ENCODE measurements around the gene ARNT2. TPM values are rescaled to one million over a fixed set of nuclear protein-coding genes. Genes with fewer than 3 reads are reported as not detected.

ARNT2 gene
- total RNA-seq, 2 experiments from 2014 or later: 0.34 TPM; not detected in 1

DNA sequence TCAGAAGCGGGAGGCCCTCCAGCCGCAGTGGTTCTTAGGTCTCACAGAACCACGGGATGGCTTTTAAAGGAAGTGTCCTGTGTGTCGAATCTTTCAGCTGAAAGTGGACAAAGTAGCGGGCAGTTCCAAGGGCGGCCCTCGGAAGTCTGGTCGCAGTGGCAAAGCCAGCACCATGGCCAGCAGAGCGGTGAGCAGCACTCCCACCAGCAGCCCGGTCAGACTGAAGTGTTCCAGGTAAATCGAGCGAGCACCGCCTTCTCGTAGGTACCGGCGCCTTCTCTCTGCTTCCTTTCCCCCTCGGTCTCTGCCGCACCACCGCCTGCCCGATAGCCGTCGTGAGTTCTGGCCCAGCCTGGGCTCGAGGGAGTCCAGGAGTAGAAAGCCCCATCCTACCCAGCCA, 187.3 kb downstream of the ARNT2 start:
- ATAC-seq (no peak), DNase-seq (no peak)
- H3K4me3 Mint-ChIP-seq: no peak overlapping the region
- ChIA-PET CTCF (no interaction called here), POLR2A (no interaction called here)
- H3K27me3 Mint-ChIP-seq: no peaks in the 10 kb centered on the region
- H3K9me3 Mint-ChIP-seq: no peaks in the 10 kb centered on the region
- TF ChIP-seq, protein P1, sequence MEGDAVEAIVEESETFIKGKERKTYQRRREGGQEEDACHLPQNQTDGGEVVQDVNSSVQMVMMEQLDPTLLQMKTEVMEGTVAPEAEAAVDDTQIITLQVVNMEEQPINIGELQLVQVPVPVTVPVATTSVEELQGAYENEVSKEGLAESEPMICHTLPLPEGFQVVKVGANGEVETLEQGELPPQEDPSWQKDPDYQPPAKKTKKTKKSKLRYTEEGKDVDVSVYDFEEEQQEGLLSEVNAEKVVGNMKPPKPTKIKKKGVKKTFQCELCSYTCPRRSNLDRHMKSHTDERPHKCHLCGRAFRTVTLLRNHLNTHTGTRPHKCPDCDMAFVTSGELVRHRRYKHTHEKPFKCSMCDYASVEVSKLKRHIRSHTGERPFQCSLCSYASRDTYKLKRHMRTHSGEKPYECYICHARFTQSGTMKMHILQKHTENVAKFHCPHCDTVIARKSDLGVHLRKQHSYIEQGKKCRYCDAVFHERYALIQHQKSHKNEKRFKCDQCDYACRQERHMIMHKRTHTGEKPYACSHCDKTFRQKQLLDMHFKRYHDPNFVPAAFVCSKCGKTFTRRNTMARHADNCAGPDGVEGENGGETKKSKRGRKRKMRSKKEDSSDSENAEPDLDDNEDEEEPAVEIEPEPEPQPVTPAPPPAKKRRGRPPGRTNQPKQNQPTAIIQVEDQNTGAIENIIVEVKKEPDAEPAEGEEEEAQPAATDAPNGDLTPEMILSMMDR (IDR thresholded peaks at IDR 0.05): no peak
- intact Hi-C loops (cut with micrococcal nuclease): no loop called here
- no peaks in the 10 kb centered on the region for H3K4me1 Mint-ChIP-seq (ENCODE audit: low read depth)
- no peak overlapping the region for H3K27ac Mint-ChIP-seq
- no peaks in the 10 kb centered on the region for H3K36me3 Mint-ChIP-seq (ENCODE audit: low read depth)

DNA sequence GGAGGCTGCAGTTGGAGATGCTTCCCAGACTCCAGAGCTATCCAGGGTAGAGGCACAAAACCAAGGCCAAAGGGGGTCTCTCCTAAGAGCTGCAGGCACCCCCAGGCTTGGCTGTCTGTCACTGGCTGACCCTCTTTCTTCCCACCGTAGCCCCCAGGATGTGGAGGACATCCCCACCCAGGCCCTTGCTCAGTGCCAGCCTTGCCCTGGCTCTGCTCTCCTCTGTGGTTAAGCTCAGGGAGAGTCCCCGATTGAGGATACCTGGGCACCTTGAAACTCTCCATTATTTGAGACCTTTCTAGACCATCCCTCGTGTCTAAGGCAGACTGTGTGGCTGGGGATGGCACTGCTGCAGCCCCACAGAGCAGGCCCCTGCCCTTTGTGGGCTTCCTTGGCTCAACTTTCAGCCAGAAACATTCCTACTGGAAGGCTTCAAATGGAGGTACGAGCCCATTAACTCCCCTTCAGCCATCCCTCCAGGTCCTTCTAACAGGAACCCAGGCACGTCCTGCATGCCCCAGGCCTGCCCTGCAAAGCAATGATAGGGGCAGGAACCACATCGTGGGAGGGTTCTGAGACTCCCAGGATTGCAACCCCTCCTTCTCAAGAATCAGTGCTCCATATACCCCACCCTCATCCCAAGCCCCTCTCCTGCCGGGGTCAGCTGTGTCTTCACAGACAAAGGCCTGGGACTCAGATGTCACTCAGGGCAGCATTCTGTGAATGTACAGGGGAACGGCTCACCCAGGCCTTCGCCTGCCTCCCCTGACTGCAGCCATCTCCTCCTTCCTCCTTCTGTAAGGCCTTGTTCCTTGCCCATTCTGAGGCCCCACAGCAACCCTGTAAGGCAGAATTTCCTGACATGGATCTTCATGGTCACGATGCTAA, 188.0 kb downstream of the ARNT2 start:
- no peak for DNase-seq
- no peak overlapping the region for H3K27ac Mint-ChIP-seq
- H3K4me3 Mint-ChIP-seq: no peak overlapping the region
- TF ChIP-seq, protein P1 (IDR thresholded peaks at IDR 0.05): no peak
- CTCF ChIA-PET: no interaction called here
- H3K4me1 Mint-ChIP-seq (ENCODE audit: low read depth): no peaks in the 10 kb centered on the region
- intact Hi-C loops (cut with micrococcal nuclease): no loop called here
- H3K36me3 Mint-ChIP-seq (ENCODE audit: low read depth): no peaks in the 10 kb centered on the region
- H3K9me3 Mint-ChIP-seq: no peaks in the 10 kb centered on the region
- POLR2A ChIA-PET: no interaction called here
- no peak for ATAC-seq
- H3K27me3 Mint-ChIP-seq: no peaks in the 10 kb centered on the region

DNA sequence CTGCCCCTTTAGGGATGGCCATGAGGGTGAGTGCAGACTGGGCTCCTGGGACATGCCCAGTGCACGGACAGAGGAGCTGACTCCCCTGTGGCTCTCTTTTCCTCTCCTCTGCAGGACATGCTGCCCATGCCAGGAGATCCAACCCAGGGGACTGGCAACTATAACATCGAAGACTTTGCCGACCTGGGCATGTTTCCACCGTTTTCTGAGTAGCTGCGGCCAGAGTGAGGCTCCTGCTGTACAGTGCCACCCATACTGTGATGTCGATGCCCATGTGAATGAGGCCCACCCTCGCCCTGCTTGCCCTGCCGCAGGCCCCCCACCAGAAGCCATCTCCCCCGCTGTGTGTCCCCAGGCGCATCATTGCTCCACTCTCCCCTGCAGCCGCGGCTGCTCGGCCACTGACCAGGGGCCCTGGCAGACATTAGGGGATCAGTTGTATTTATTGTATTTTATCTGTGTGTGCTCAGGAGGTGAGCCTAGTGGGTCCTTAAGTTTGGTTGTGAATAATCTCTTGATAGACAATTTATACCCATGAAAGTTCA, 189.4 kb downstream of the ARNT2 start:
- DNase-seq (no peak), ATAC-seq (no peak)
- H3K4me1 Mint-ChIP-seq (ENCODE audit: low read depth): no peaks in the 10 kb centered on the region
- TF ChIP-seq, protein P1 (IDR thresholded peaks at IDR 0.05): no peak
- intact Hi-C loops (cut with micrococcal nuclease): no loop called here
- H3K9me3 Mint-ChIP-seq: no peaks in the 10 kb centered on the region
- no peaks in the 10 kb centered on the region for H3K36me3 Mint-ChIP-seq (ENCODE audit: low read depth)
- H3K27me3 Mint-ChIP-seq: no peaks in the 10 kb centered on the region
- no peak overlapping the region for H3K27ac Mint-ChIP-seq
- ChIA-PET CTCF (interaction anchor here (1.2 kb wide), 1 partner anchor 183 kb away, joined by 3 read pairs; no protein-coding TSS in a partner anchor), POLR2A (no interaction called here)
- no peak overlapping the region for H3K4me3 Mint-ChIP-seq

DNA sequence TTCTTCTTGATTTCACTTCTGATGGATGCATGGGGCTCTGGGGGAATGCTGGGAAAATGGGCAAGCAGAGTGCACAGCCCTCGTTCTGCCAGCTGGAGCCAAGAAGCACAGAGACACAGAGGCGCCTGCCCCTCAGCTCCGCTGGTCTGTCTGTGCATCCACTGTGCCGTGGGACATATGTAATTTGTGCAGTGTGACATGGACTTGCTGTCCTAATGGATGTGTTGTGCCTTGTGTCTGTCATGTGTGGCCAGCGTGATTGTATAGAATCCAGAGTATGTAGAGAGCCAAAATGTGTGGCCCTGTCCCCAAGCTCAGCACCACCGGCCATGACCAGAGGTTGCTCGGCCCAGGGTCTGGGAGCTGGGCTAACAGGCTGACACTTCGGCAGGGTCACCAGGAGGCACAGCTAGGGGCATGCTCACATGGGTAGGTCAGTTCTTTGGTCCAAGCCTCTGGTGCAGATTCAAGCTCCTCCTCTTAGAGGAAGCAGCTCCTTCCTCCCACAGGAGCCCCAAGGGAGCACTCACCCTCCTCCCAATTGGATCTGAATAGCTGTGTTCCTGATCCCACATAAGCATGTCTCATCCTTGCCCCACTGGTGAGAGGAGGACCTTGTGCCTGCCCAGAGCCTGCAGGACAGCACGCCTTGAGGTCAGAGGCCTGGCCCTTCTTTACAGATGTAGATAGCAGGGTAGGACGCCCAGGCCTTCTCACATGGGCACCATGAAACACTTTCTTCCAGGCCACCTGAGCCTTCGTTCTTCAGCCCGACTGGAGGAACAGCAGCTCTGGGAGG, 190.1 kb downstream of the ARNT2 start:
- ChIA-PET POLR2A (no interaction called here), CTCF (interaction anchor here (1.2 kb wide), 1 partner anchor 183 kb away, joined by 3 read pairs; no protein-coding TSS in a partner anchor)
- Mint-ChIP-seq H3K27me3 (peaks cover 3% of the 10 kb centered on the region), H3K36me3 (ENCODE audit: low read depth) (no peaks in the 10 kb centered on the region), H3K4me3 (no peak overlapping the region), H3K4me1 (ENCODE audit: low read depth) (no peaks in the 10 kb centered on the region), H3K27ac (no peak overlapping the region), H3K9me3 (no peaks in the 10 kb centered on the region)
- no peak for DNase-seq
- TF ChIP-seq, protein P1 (IDR thresholded peaks at IDR 0.05): no peak
- ATAC-seq: no peak
- intact Hi-C loops (cut with micrococcal nuclease): no loop called here

All from activated CD8-positive, alpha-beta T cell treated with anti-CD3 and anti-CD28 coated beads for 36 hours (primary cell).